Retina (tissue), 1 donor: Measurements from ENCODE around the gene PRCC.
A peak's percentile ranks its signal among the peaks of the same experiment; 100 is the strongest.

Experiments used
- DNase-seq: peaks from one replicate; pipeline ENCODE4 v3.0.0-alpha.2; 2016

The PRCC gene, protein sequence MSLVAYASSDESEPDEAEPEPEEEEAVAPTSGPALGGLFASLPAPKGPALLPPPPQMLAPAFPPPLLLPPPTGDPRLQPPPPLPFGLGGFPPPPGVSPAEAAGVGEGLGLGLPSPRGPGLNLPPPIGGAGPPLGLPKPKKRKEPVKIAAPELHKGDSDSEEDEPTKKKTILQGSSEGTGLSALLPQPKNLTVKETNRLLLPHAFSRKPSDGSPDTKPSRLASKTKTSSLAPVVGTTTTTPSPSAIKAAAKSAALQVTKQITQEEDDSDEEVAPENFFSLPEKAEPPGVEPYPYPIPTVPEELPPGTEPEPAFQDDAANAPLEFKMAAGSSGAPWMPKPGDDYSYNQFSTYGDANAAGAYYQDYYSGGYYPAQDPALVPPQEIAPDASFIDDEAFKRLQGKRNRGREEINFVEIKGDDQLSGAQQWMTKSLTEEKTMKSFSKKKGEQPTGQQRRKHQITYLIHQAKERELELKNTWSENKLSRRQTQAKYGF

GRCh38 chr1:156767101-156767878 lies at the start of gene PRCC:
Gene PRCC, plus strand, starts transcription at chr1:156767535. Its CDS starts 237 bp downstream, at chr1:156767772.
- DNase-seq: peak; percentile 98

GRCh38 chr1:156721131-156721530 lies 46.2 kb upstream of the PRCC start:
- DNase-seq: no peak

DNA sequence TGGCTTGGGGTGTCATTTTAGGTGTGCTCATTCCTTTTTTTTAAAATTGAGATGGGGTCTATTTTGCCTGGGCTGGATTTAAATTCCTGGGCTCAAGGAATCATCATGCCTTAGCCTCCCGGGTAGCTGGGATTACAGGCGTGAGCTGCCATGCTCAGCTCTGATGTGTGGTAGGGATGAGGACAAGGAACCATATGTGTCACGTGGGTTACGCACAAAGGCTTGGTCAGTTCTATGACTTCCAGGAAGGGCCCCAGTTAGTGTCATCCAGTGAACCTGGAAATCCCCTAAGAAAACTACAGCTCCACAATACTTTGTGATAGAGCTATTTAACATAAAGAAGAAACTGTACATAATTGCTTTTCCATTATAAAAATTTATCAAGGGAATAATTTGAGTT lies 45.8 kb upstream of the PRCC start:
- no peak for DNase-seq

DNA sequence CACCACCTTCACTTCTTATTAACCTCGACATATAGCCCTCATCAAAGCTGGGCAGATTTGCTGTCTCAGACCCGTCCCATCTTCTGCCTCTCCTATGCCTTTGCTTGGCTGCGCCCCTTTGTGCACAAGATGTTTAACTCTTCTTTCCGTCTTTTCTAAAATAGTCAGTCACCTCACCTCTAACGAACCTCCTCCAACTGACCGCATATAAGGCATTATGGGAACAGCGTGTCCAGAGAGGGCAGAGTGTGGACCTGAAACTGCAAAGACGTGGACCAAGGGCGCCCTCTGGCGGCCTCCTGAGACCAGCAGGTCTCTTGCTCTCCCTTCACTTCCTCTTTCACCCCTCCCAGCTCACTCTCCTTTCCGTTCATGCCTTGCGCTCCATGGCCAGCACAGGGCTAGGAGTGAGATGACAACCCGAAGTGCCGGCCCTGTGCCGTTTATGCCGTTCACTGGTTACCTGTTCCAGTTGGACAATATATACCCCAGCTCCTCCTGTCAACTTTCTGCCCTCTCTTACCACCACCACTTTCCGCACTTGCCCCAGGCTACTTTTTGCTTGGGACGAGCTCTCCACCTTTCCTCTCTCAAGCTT lies 41.6 kb upstream of the PRCC start:
- peak; percentile 92 for DNase-seq

DNA sequence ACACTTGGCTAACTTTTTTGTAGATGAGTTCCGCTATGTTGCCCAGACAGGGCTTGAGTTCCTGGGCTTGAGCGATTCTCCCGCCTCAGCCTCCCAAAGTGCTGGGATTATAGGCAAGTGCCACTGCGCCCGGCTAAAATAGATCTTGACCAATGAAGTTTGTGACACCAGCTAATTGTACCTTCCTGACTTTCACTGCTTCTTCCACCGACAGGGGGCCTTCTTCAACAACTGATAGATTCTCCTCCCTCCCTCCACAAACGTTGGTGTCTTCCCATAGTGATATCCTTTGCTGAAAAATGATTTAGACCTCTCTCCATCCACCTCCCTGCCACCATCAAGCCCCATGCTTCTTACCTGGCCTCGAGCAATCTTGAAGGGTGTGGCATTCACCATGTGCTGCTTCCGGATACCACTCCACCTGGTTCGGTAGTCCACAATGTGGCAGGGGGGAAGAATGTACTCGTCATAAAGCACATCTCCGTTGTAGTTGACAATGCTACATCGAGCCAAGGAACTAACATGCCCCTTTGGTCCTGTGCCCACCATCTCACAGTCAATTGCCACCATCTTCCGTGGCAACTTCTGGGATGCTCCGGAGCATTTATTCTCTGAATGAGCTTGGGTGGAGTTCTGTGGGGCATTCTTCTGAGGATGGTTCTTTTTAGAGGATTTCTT lies 40.6 kb upstream of the PRCC start:
- no peak for DNase-seq

GRCh38 chr1:156727492-156727891 lies 39.8 kb upstream of the PRCC start:
- DNase-seq: no peak

- peak; percentile 84 for DNase-seq
Measured at GRCh38 chr1:156727926-156728598, 39.3 kb upstream of the PRCC start, which contains the start of gene METTL25B. Gene METTL25B, plus strand, starts transcription at chr1:156728469. Its CDS starts 636 bp downstream, at chr1:156729105.

DNA sequence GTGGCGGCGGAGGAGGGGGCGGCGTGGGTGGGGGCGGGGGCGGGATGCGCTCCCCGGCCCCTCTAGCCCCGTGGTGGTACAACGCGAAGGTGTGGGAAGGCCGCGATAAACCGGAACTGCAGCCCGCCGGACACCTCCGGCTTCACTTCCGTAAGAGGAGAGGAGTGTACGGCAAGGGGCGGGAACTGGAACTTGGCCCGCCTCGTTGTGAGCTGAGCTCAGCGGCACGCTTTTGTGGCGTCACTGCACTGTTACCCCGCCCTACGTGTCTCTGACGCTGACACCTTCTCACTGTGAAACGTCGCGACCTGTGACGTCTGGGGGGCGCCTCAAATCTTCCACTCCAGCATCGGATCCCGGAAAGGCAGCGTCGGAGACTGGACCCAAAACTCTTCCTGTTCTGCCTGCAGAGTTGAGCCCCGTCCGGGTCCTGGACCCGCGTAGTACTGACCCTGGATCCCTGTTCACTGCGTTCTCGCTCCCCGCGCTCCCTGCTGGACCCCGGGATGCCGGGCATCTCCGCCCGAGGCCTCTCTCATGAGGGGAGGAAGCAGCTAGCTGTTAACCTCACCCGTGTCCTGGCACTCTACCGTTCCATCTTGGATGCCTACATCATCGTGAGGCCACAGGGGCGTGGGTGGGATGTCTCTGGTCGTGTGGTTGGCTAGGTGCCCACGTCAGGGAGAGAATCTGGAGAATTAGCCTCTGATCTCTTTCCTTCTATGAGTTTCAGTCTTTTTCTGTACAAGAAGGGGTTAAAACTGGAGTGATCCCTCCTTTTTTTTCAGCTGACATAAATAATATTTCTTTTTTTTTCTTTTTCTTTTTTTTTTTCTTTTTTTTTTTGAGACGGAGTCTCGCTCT lies 38.5 kb upstream of the PRCC start, which contains the start of gene ISG20L2:
ISG20L2 (minus strand) TSS at position 168 of the 864 bp plus-strand sequence. CDS start 1,114 bp downstream, outside the sequence.
- DNase-seq: peak; percentile 92

- no peak for DNase-seq
Measured at GRCh38 chr1:156733989-156734584, 33.2 kb upstream of the PRCC start.

DNA sequence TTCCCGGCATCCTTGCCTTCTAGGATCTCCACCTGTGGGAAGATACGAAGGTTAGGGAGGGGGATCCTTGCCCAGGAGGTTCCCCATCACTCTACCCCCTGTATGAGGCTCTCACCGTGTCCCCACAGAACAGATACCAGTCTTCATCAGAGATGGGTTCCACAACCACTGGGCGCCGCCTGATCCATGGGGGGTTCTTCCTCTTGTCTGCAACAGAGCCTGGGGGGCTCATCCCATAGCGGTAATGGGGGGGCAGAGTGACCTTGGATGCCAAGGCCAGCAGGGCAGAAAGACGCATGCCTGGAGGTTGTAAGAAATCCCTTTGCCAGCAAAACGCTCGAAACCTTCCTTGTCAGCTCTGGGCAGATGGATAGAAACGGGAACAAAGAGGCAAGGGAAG lies 28.9 kb upstream of the PRCC start:
- DNase-seq: no peak

GRCh38 chr1:156738916-156739315 lies 28.4 kb upstream of the PRCC start:
- DNase-seq: no peak

DNA sequence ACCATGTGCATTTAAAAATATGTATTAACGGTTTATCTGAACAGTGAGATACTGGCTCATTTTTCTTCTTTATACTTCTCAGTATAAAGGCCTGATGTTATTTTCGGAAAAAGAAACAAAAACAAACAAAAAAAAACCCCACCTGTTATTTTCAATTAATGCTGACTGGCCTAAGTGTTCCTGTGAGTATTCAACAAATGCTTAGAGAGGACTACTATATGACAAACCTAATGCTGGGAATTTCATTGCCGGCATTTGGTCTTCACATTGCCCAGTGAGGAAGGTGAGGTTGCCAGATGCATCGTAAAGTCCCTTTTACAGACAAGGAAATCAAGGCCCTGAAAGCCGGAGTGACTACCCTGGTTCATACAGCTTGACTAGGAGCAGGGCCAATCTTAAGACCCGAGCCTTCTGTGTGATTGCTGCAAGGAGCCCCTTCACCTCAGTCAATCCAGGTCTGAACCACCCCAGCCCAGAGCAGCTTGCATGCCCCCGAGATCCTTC lies 27.0 kb upstream of the PRCC start:
- DNase-seq: no peak

- DNase-seq: peak; percentile 96
Measured at GRCh38 chr1:156740741-156741480, 26.4 kb upstream of the PRCC start, which contains the start of gene MRPL24. Gene MRPL24, minus strand, starts transcription at chr1:156741088. Its CDS starts 2,384 bp downstream, at chr1:156738704.

DNA sequence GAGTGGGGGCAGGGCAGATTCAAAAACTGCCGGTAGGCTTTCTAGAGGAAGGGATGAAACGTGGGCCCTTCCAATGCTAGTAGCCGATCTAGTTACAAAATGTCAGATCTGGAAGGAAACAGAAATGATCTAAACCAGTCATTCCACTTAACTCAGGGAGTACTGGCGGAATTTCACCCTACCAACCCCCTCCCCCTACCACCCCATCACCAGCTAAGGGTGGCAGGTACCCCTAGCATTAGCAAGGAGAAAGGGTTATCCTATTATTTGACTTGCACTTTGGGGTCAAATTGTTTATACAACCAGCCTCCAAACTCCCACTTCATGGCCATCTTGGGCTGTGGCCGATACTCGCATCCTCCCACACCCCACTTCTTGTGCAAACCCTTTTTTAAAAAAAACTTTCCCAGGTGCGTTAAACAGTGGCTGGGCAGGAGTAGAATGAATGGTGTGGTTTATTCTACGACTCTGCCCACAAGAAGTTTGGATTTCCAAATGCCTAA lies 25.8 kb upstream of the PRCC start:
- no peak for DNase-seq

DNA sequence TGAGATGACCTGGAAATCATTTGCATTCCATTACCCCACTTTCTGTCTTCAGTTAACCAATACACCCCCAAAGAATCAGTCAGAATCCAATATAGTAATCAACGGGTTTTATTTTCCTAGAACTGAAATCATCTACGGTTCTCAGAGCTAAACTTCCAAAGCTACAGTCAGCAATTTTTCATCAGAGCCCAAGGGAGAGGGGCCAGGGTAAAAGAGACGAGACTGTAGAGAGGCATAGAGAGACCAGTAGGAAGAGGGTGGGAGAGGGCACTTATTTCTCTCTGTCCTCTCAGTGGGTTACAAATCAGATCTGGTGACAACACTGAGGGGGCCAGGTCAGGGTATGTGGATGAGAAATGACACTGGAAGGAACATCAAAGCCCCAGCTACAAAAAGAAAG lies 25.3 kb upstream of the PRCC start:
- no peak for DNase-seq

DNA sequence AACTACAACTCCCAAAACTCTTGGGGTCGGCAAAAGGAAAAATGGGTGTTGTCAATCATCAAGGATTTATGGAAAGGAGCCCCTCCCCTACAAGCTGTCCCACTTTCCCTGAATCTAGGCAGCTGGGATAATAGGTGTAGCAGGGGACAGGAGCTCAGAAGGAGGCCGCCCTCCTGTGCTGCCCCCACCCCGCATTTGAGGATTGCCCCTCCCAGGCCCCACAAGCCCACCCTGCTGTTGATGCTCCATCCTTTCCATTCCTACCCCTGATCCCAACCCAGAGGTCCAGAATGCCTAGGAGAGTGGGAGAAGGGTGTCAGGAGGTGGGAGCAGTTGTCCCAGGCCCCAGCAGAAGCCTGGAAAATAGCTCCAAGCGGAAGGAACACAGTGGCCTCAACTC lies 24.5 kb upstream of the PRCC start:
- DNase-seq: no peak

- no peak for DNase-seq
Measured at GRCh38 chr1:156743367-156744302, 23.7 kb upstream of the PRCC start.

DNA sequence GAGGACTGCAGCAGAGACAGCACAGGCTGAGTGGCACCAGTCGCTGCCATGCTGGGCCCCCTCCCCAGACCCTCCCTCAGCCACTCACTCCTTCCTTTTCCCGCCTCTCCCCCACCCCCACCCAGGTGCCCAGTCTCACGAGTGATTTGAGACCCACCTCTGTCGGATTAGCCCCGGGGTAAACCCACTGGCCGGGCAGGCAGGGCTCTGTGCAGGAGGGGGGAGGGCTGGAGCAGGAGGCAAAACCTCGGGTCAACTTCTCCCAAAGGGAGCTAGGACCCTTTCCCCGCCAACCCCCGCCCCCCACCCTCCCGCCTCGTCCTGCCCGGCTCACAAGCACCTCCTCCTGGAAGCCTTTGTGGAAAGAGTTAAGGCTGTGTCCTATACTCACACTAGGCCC lies 23.0 kb upstream of the PRCC start:
- no peak for DNase-seq
